Activated CD8-positive, alpha-beta T cell treated with anti-CD3 and anti-CD28 coated beads for 36 hours (primary cell): ENCODE results near the gene PYURF. TPM values are rescaled to one million over a fixed set of nuclear protein-coding genes. Genes with fewer than 3 reads are reported as not detected.
A peak's percentile ranks its signal among the peaks of the same experiment; 100 is the strongest.

Experiments
- ATAC-seq: fragments of 200-7000 bp; cut with Tn5 transposase; one replicate; pipeline ENCODE4 v1.10.0; 2021; ENCODE audit warnings: mild to moderate bottlenecking, moderate library complexity
- CTCF ChIA-PET: fragments of 350-600 bp; sonication (Branson Sonifier 250); formaldehyde crosslinking; loops from one replicate; lab custom pipeline; 2021; ENCODE audit warnings: antibody characterized with exemption; lab: Charles Lee
- POLR2A ChIA-PET: fragments of 350-600 bp; sonication (Branson Sonifier 250); formaldehyde crosslinking; loops from one replicate; lab custom pipeline; 2021; ENCODE audit warnings: antibody characterized with exemption; lab: Charles Lee
- DNase-seq: peaks from one replicate; pipeline ENCODE4 v3.0.0-alpha.2; 2020
- H3K27ac Mint-ChIP-seq: one replicate; pipeline ENCODE4 v1.8.0; 2021; ENCODE audit warnings: mild to moderate bottlenecking, mixed read lengths
- H3K27me3 Mint-ChIP-seq: one replicate; pipeline ENCODE4 v1.8.0; 2021; ENCODE audit warnings: mixed read lengths
- H3K36me3 Mint-ChIP-seq: one replicate; pipeline ENCODE4 v1.8.0; 2021; ENCODE audit warnings: low read depth, mixed read lengths
- H3K4me1 Mint-ChIP-seq: one replicate; pipeline ENCODE4 v1.8.0; 2021; ENCODE audit warnings: low read depth, mixed read lengths
- H3K4me3 Mint-ChIP-seq: one replicate; pipeline ENCODE4 v1.8.0; 2021; ENCODE audit warnings: mild to moderate bottlenecking, moderate library complexity, mixed read lengths
- H3K9me3 Mint-ChIP-seq: one replicate; pipeline ENCODE4 v1.8.0; 2021; ENCODE audit warnings: mixed read lengths
- intact Hi-C: fragments of 100-400 bp; cut with micrococcal nuclease; formaldehyde crosslinking; loops from one replicate; pipeline ENCODE4 v1.10.0; 2022
- total RNA-seq, 2 experiments: library from RNA; stranded (reverse); gene quantifications; one replicate each; pipeline ENCODE4 v1.2.3, GENCODE V29; 2021
- TF ChIP-seq, protein P1 (sequence below): fragments of 200-600 bp; IDR thresholded peaks from one replicate; pipeline ENCODE4 v1.8.0; 2022; ENCODE audit warnings: antibody characterized with exemption, mild to moderate bottlenecking

PYURF gene
- total RNA-seq, 2 experiments from 2014 or later = 47.4 to 50.7 TPM

DNA sequence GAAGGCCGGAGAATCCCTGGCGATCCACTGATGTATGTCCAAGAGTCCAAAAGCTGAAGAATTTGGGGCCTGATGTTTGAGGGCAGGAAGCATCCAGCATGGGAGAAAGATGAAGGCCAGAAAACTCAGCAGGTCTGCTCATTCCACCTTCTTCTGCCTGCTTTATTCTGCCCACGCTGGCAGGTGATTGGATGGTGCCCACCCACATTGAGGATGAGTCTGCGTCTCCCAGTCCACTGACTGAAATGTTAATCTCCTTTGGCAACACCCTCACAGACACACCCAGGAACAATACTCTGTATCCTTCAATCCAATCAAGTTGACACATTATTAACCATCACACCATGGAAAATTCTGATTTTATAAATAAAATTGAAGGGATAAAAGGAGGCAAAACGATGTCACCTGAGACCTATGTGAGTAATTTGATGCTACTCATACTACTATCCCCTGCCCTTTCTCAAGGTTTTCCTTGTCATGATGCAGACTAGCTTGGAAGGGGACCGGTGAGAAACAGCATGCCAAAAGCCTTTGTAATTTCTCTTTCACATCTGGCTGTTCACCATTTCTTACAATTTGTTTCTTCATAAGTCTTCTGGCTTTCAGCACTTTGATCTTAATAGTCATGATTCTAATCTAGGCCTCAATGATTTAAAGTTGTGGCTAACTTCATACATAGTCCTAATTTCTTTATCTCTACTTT lies 9.7 kb upstream of the PYURF start:
- Mint-ChIP-seq H3K27ac (no peak overlapping the region), H3K9me3 (no peaks in the 10 kb centered on the region), H3K27me3 (no peaks in the 10 kb centered on the region), H3K4me3 (no peak overlapping the region), H3K4me1 (peaks cover 8% of the 10 kb centered on the region), H3K36me3 (no peaks in the 10 kb centered on the region)
- TF ChIP-seq, protein P1, sequence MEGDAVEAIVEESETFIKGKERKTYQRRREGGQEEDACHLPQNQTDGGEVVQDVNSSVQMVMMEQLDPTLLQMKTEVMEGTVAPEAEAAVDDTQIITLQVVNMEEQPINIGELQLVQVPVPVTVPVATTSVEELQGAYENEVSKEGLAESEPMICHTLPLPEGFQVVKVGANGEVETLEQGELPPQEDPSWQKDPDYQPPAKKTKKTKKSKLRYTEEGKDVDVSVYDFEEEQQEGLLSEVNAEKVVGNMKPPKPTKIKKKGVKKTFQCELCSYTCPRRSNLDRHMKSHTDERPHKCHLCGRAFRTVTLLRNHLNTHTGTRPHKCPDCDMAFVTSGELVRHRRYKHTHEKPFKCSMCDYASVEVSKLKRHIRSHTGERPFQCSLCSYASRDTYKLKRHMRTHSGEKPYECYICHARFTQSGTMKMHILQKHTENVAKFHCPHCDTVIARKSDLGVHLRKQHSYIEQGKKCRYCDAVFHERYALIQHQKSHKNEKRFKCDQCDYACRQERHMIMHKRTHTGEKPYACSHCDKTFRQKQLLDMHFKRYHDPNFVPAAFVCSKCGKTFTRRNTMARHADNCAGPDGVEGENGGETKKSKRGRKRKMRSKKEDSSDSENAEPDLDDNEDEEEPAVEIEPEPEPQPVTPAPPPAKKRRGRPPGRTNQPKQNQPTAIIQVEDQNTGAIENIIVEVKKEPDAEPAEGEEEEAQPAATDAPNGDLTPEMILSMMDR = no peak
- POLR2A ChIA-PET = no interaction called here
- intact Hi-C loops = no loop called here
- ATAC-seq (no peak), DNase-seq (no peak)
- CTCF ChIA-PET = interaction anchor here (2.0 to 2.9 kb wide), 2 partner anchors 18 to 126 kb away, joined by 9 to 11 read pairs; no protein-coding TSS in a partner anchor

DNA sequence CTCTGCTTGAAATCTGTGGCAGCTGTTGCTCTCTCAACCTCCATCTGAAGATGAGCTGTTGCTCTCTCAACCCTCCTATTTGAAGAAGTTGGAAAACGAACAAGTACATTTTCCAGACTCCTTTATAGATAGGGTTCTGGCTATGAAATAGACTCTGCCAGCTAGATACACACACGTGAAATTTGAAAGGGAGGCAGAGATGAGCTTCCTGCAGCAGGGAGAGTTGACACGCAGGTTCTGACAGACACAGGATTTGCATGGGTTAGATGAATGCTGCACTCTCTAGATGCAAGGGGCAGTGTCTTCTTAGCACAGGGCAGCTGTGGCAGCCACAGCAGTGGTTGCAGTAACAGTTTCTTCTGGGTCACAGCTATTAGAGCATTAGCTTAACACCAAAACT lies 8.0 kb upstream of the PYURF start:
- peaks cover 10% of the 10 kb centered on the region for H3K4me1 Mint-ChIP-seq
- H3K27ac Mint-ChIP-seq = no peak overlapping the region
- intact Hi-C loops = no loop called here
- H3K4me3 Mint-ChIP-seq = no peak overlapping the region
- no peaks in the 10 kb centered on the region for H3K36me3 Mint-ChIP-seq
- POLR2A ChIA-PET = no interaction called here
- DNase-seq (no peak), ATAC-seq (no peak)
- no peaks in the 10 kb centered on the region for H3K27me3 Mint-ChIP-seq
- TF ChIP-seq, protein P1 = no peak
- H3K9me3 Mint-ChIP-seq = no peaks in the 10 kb centered on the region
- CTCF ChIA-PET = interaction anchor here (0.8 to 3.1 kb wide), 7 partner anchors 9 to 492 kb away, joined by 3 to 21 read pairs (median 3); no protein-coding TSS in a partner anchor

DNA sequence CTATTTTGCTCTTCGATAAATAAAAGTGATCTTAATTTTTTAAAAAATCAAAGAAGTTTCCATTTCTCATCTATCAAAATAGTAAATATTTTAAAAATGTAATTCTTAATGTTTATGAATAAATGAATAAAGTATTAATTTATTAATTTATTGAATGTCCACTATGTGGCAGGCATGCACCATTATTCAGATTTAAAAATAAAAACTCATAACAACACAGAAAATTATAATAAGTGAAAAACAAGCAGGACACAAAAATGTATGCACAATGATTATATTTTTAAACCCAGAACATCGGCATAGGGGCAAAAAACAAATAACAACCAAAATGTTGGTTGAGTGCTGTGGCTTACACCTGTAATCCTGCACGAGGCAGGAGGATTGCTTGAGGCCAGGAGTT lies 5.3 kb upstream of the PYURF start:
- POLR2A ChIA-PET = no interaction called here
- TF ChIP-seq, protein P1 = peak; percentile 40
- no peaks in the 10 kb centered on the region for H3K9me3 Mint-ChIP-seq
- H3K36me3 Mint-ChIP-seq = no peaks in the 10 kb centered on the region
- ATAC-seq = no peak
- H3K27ac Mint-ChIP-seq = no peak overlapping the region
- no peak overlapping the region for H3K4me3 Mint-ChIP-seq
- intact Hi-C loops = loop anchor here (5.0 to 10.0 kb wide), 2 partner anchors 266 to 493 kb away; no protein-coding TSS in a partner anchor
- H3K4me1 Mint-ChIP-seq = peaks cover 17% of the 10 kb centered on the region
- CTCF ChIA-PET = interaction anchor here (0.7 to 6.9 kb wide), 6 partner anchors 8 to 130 kb away, joined by 3 to 58 read pairs (median 6); no protein-coding TSS in a partner anchor
- DNase-seq = no peak
- H3K27me3 Mint-ChIP-seq = no peaks in the 10 kb centered on the region

DNA sequence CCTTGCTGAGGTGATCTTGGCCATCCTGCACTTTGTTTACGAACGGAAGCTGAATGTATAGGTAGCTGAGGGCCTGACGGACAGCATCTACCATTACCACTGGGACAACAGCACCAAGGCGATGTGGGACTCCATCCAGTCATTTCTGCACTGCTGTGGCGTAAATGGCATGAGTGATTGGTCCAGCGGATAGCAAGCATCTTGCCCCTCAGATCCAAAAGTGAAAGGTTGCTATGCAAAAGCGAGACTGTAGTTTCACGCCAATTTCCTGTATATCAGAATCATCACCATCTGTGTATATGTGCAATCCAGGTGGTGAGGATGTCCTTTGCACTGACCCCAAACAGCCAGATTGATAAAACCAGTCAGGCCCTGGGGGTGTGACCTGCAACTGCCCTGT lies 4.2 kb upstream of the PYURF start:
- no peak for DNase-seq
- Mint-ChIP-seq H3K4me3 (no peak overlapping the region), H3K9me3 (no peaks in the 10 kb centered on the region), H3K4me1 (peaks cover 17% of the 10 kb centered on the region), H3K27me3 (no peaks in the 10 kb centered on the region), H3K36me3 (no peaks in the 10 kb centered on the region), H3K27ac (no peak overlapping the region)
- ChIA-PET POLR2A (no interaction called here), CTCF (interaction anchor here (0.9 to 6.9 kb wide), 6 partner anchors 9 to 496 kb away, joined by 3 to 58 read pairs (median 8); no protein-coding TSS in a partner anchor)
- intact Hi-C loops = loop anchor here (5.0 to 10.0 kb wide), 2 partner anchors 267 to 495 kb away; no protein-coding TSS in a partner anchor
- TF ChIP-seq, protein P1 = no peak
- no peak for ATAC-seq

DNA sequence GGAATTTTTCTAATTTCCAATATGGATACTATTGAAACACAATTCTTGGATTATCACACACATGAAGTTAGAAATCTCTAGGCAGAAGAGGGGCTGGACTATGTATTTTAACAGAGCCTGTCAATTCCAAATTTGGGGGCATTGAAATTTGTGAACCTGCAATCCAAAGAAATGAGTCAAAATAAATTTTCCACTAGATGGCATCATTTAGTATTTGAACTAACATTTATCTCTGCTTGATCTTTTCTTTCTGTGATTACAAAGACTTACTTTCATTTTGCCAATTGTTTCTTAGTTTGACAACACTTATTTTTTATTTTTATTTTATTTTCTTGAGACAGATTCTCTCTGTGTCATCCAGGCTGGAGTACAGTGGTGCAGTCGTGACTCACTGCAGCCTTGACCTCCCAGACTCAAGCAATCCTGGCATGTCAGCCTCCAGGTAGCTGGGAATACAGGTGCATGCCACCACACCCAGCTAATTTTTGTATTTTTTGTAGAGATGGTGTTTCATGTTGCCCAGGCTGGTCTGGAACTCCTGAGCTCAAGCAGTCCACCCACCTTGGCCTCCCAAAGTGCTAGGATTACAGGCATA lies 2.7 kb upstream of the PYURF start:
- no peaks in the 10 kb centered on the region for H3K9me3 Mint-ChIP-seq

More for the DNA sequence above, 2.7 kb upstream of the PYURF start:
- DNase-seq = no peak
- Mint-ChIP-seq H3K27me3 (no peaks in the 10 kb centered on the region), H3K36me3 (peaks cover 3% of the 10 kb centered on the region), H3K4me3 (no peak overlapping the region), H3K4me1 (peaks cover 28% of the 10 kb centered on the region), H3K27ac (no peak overlapping the region)
- intact Hi-C loops = loop anchor here (5.0 to 10.0 kb wide), 2 partner anchors 268 to 496 kb away; no protein-coding TSS in a partner anchor
- peak; percentile 12 for ATAC-seq
- ChIA-PET POLR2A (no interaction called here), CTCF (interaction anchor here (1.2 to 6.9 kb wide), 8 partner anchors 9 to 498 kb away, joined by 3 to 58 read pairs (median 7); partner anchors contain the start of gene HERC6)
- TF ChIP-seq, protein P1 = peak; percentile 17
